HG02840 (cell line): ENCODE results near the gene GPC6.

Source experiments
- ATAC-seq: cut with Tn5 transposase; IDR thresholded peaks from one replicate; pipeline ENCODE4 v1.9.1; 2021; ENCODE audit warnings: mild to moderate bottlenecking, moderate library complexity, moderate number of reproducible peaks; ENCODE audit not compliant: unreplicated experiment, low FRiP score

GPC6 gene

DNA sequence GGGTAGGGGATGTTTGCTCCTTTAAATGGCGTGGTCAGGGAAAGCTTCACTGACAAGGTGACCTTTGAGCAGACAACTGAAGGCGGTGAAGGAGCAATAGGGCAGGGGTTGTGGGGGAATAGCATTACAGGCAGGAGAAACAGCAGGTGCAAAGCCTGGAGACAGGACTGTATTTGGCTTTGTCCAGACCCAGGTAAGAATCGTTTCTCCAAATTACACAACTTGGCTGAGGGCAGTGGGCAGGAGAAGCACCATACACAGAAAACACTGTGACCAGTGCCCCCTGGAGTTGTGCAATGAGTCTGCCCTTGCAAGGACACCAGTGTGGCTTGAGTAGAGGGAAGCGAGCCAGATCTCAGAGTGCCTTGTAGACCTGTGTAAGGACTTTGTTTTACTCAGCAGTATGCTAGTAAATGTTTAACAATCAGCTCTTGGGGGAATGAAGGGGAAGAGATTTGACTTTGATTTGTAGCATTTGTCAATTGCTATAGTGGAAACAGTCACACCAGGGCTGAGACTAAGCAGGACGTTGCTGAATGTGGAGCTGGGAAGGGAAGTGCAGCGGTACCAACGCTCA is 892.8 kb downstream of the GPC6 start:
- ATAC-seq, result no peak

DNA sequence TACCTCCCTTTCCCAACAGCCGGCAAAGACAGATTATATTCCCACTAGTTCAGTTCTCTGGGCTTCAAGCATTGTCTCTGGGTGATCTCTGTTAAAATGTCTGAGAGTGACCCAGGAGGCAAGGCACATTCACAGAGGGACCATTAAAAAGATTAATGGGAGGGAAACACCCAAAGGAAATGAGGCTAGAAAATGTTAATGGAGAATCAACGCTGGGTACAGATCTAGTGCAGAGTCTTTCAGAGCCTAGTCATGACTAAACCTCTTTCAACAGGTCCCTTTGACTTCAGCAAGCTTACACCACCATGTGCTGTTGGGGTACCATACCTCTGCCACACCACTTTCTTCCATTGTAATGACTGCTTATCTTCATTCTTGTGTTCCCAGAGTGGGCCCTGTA is 894.3 kb downstream of the GPC6 start:
- ATAC-seq, result no peak

DNA sequence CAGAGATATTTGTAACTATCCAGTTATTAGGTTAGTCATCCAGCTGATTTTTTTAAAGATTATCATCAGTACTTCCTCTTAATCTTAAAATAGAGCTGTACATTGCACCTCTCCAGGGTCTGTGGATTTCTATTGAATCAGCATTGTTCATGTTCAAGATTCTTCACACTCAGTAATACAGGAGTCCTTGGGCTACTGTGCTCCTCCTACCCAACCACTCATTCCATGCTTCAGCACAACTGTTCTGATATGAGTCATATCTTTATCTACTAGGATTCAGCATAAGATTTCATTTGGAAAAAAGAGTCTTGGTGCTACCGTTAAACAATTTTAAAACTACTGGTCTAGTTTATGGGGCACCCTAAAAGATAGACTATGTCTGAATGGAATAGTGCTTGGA is 895.1 kb downstream of the GPC6 start:
- no peak for ATAC-seq

DNA sequence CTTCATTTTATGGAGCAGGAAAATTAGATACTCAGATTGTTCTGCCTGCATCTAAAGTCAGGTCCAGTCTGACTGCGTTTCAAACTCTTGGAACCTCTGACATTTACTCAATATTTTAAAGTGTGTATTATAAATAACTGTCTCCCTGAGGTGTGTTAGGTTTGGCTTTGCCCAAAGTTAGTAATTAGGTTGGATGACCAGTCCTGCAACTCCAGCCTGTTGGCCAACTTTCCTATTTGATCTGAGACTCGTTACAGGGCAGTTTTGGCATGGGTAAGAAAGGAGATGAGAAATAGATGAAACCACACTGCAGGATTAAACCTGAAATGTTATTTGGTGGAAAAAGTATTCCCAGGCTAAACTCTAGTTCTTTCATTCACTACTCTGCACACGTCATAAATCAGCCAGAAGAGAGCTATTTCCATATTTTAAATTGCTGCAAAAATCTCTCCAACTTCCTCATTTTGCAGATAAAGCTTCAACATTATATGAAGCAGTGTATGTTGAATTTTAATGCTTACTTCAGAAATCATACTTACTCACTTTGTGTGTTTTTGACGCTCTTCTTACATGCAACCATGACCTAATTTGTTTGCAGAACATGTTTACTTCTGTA is 895.8 kb downstream of the GPC6 start:
- ATAC-seq, result no peak

DNA sequence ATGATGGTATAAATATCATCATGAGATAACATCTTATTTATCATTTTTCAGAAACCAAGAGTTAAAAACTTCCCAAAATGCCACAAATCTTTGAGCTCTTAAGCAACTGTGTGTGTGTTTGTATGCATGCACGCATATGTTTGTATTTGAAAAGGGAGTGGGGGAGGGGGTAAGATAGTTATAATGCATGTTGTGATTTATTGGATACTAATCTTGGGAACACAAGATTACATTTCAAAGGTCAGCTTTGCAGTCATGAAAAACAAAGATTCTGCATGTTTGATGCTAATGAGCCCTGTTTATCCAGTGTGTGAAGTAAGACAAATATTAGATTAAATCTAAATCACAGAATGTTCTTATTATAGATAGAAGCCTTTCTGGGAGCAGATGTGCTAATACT is 897.0 kb downstream of the GPC6 start:
- ATAC-seq, result no peak

DNA sequence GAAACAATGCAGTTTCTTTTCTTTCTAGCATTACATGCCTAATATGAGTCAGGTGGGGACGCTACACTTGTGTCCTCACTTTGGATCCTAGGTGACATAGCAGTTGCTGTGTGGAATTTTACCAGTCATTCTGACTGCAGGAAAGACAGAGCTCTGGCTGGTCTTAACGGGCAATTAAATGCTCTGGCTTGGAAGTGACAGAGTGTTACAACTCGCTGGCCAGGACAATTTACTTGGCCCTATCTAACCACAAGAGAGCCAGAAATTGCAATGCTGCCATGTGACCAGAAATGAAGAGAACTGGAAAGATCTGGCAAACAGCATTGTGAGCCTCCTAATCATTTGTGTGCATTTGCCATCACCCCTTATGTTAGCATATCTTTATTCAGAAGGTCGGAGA is 901.8 kb downstream of the GPC6 start:
- no peak for ATAC-seq

DNA sequence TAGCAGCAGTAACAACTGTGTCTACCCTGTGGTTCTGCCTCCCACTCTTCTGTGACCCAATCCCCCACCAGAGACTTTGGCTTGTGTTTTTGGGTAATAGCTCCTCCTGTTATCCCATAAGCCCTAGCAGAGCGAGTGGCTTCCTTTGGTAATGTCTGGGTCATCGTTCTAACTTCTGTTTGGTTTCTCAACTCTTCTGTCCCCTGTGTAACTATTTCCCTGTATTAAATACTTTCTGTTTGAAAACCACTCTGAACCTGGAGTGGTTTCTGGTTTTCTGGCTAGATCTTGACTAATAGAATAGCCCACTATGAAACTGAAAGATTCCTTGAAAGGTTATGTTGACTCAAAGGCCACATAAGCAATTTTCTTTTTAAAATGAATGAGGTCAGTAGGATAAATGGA is 902.9 kb downstream of the GPC6 start:
- ATAC-seq, result no peak

DNA sequence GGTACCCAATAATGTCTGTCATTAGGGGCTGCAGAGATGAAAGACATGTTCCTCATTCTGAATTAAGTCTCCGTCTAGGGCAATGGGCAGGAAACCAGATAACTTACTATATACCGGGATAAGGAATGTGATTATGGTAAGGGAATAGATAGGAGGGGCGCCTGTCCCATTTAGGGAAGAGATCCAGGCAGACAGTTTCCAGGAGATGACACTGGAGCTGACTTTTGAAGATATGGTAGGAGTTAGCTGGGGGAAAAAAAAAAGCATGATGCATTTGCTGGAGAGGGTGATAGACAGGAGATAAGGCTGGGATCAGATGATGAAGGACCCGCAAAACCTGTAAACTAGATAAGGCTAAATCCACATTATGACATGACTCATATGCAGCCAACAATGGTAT is 912.2 kb downstream of the GPC6 start:
- no peak for ATAC-seq

DNA sequence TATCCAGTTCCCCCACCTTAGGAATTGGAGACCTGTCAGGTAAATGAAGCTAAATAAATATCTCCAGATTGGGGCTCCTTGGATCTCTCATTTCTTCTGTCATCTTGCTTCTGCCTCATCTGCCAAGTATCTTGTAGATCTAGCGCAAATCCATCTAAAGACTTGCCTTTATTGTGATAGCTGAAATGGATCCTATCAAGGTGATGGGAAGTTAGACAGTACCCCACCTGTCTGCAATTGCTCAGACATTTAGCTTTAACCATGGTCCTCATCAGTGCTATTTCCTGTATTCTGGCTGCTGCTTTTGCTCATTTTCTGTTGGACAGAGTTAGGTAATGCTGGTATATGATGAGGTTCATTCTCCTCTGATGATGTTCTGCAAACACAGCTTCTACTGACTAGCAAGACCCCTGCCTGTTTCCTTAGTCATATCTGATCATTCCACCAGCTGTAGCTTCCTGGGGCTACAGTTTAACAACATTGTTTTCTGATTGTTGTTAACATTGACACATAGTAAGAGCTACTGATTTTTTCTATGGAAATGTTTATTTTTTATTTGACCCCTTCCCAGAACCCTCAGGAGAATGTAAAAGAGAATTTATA is 912.9 kb downstream of the GPC6 start:
- no peak for ATAC-seq

DNA sequence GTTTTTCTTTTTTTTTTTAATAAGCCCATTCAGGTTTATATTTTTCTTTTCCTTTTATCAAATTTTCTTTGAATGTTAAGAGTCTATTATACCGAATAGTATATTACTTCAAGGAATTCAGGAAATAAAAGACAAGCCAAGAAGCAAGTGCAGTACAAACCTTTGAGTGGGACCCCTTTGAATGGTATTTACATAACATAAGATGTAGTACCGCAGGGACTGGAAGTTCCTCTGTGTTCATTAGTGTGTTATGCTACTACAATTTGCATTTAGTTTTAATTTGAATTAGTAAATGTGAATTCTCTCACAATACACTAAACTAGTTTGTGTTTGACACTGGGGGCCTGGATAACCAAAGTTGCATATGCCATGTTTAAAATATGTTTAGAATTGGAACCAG is 913.4 kb downstream of the GPC6 start:
- ATAC-seq, result no peak

DNA sequence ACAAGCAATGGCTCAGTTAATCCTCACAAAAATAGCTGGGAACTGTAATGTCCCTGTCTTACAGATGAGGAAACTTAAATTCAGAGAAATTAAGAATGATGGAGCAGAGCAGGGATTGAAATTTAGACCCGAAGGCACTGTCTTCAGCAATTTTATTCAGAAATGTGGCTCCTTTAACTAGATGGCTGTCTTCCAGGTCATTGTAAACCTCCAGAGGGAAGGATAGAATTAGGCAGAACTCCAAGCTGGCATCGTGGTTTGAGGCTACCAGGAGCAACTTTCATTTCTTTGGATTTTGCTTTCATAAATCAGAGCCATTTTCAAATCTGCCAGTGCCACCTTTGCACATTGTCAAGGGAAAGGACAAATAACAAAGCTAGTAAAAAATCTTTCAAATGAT is 913.9 kb downstream of the GPC6 start:
- ATAC-seq, result no peak

DNA sequence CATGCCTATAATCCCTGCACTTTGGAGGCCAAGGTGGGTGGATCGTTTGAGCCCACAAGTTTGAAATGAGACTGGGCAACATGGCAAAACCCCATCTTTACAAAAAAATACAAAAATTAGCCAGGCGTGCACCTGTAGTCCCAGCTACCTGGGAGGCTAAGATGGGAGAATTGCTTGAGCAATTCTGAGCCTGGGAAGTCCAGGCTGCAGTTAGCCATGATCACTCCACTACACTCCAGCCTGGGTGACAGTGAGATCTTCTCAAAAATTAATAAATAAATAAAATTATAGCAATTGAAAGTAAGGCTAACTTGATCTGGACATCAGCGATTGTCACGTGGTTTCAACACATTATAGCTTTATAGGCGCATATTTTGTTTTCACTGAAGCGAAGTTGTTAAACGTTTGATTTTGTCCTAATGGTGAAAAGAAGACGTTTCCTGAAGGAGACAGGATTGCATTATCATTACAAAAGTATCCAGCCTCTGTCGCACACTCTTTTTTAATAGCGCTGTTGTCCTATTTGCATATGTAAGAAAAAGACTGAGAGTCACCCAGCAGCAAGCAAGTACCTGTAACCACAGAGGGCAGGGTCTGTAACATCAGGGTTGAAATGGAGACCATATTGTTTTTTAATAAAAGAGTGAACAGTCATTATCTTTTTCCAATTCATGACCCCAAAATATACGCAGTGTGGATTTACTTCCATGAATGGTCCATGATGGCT is 917.2 kb downstream of the GPC6 start:
- no peak for ATAC-seq

DNA sequence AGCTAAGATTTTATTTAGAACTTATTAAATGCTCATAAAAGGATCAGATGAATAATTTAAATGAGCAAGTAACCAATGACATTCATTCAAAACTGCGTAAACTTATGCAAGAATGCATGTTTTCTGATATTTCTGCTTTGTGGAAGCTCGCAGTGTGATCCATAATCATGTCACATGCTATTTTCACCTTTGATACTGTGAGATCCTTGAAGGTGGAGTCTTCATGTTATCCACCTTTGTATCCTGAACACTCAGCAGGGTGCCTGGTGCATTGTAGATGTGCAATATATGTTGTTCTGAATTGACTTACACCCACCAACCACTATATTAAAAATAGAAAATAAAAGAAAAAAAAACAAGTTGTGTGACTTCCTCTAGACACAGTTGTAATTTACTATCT is 919.4 kb downstream of the GPC6 start:
- ATAC-seq, result no peak

DNA sequence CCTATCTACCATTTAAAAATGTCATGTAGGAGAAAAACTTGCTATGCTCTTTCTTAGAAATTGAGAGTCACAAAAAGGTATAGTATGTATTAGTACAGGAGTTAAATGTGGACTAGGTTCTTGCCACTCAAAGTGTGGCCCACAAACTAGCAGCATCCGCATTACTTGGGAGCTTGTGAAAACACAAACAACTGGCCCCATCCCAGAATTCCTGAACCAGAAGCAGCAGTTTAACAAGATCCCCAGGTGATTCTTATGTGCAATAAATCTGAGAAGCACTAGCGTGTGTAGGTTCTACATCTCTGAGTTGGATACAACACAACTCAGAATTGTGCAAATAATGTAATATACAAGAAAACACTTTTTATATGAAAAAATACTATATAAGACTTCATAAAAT is 927.0 kb downstream of the GPC6 start:
- no peak for ATAC-seq

DNA sequence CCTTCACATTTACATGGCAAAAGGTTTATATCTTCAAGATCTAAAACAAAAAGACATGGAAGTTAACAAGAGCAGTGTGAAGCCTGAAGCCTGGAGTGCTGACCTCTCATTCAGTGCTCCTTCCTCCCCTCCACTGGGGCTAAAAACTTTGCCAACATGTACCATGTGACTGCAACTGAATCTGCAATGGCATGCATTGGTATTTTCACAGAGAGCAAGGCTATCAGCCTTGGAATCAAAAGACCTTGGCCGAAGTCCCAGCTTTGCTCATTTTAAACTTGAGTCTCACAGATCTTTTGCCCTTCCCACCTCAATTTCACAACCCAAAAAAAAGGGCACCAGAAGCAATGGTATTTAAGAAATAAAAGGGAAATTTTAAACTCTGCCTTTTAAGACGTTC is 927.8 kb downstream of the GPC6 start:
- ATAC-seq, result no peak

DNA sequence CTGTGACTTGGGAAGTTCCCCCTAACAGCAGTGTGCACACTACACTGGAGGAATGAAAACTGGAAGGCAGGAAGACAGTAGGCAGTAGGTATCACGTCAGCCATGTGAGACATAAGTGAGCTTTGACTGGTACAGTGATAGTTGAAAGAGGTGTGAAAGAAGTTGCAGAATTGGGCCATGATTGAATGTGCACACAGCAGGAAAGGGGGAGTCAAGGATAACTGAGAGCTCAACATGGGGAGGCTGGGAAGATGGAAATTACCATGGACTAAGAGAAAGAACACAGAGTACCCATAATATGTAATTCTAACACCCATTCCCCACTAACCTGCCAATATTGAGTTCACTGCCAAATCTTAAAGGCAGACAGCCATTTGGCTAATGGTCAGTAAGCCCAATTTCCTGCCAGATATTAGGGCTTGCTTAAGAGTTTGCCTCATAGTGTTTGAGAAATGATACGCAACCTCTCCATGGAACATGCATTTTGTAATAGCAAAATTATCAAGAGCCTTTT is 931.2 kb downstream of the GPC6 start:
- no peak for ATAC-seq

DNA sequence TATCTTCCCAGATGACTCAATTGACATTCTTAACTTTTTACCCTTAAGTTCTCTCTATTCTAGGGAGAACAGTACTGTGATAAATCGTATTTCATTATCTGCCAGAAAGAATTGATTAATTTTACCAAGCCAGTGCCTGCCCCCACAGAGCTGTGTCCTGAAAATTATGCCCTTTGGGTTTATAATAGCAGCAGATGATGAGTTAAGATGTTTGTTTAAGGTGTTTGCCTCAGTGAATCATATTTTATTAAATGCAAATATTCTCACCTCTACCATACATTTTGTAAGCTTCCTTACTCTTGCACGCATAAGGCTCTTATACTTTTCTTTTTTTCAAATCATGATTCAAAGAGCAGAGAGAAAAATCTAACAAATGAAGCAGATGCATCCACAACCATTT is 934.3 kb downstream of the GPC6 start:
- ATAC-seq, result no peak

DNA sequence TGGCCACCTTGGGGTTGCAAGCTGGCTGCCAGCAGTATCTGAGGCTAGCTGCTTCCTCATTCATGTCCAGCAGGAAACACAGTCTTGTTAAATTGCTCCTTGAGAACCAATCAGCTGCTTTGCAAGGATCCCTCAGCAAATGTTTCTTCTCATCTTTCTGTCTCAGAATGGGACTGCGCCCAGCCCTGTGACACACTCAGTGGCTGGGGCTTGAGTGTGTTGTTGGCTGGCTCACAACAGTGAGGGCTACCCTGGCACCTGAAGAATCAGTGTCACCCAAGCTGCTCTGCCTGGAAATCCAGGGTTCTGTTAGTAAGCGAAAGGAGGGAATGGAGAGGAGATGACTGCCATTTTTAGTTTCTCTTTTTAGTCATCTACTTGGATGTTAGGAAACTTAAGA is 935.7 kb downstream of the GPC6 start:
- ATAC-seq, result no peak

DNA sequence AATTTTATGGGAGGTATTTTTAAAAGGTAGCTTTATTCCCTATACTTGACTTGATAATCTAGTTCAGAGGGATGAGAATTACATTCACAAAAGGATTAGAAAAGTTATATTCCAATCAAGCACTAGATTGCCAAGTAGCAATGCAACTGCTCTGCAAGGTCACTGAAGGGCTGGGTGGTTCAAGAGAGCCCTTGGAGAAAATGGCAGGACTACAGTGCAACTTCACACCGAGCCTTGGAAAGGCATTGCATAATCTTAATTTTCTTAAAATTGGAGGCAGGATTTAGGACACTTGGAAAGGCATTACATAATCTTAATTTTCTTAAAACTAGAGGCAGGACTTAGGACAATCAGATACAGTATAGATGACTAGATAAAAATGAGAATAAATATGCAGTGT is 936.9 kb downstream of the GPC6 start:
- ATAC-seq, result no peak

DNA sequence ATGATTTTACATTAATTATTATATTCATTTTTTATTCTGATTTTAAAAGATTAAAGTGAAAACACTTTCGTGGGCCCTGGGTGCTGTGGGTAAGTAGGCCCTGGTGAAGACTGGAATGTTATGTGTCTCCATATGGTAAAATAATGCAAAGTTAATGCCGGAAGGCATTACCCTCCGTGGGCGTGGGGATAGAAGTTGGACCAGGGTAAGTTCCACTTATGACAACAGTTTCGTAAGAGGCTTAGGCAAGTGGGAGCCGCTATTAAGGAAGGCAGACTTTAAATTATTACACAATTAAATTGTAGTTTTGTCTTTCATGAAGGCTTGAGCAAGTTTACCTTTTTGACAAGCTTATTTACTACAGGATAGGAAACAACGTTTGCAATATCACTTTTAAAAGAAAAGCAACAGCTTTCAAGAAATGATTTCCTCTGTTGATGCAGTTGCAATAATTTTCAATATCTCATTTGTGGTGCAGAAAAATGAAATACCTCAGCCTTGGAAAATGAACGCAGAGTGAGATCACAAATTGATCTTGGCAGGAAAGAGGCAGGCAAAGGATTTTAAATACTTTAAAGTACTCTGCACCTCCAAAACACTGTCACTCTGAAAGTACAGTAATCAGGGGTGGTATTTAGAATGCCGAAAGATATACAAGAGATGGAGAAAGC is 942.3 kb downstream of the GPC6 start:
- ATAC-seq, result no peak
